H1 (cell line): ENCODE measurements around the gene TMEM79. TPM values are rescaled to one million over a fixed set of nuclear protein-coding genes. Genes with fewer than 3 reads are reported as not detected.

ENCODE experiments used
- CHD7 ChIP-seq: fragments of 300-600 bp; sonication (generic); IDR thresholded peaks from 2 replicates; pipeline ENCODE4 v1.7.1; 2012; ENCODE audit warnings: low read length, moderate library complexity, mild to moderate bottlenecking, inconsistent platforms; ENCODE audit not compliant: insufficient replicate concordance
- EGR1 ChIP-seq: IDR thresholded peaks from 2 replicates; pipeline ENCODE4 v1.6.1; 2011; ENCODE audit warnings: low read depth, low read length, borderline replicate concordance
- JUND ChIP-seq: IDR thresholded peaks from 2 replicates; pipeline ENCODE4 v1.6.1; 2011; ENCODE audit warnings: mild to moderate bottlenecking, improper control_type of control experiment, low read length
- SP1 ChIP-seq: IDR thresholded peaks from 2 replicates; pipeline ENCODE4 v1.6.1; 2011; ENCODE audit warnings: low read depth, low read length
- polyA plus RNA-seq, 7 experiments: library from polyadenylated mRNA; depleted of rRNA in 3 of 7; stranded (reverse) in 5 of 7; unstranded in 2 of 7; fragments of >200 nt in 5 of 7; fragments of 200-250 nt in 2 of 7; gene quantifications; 1 replicate in 5 of 7; 2 replicates in 1 of 7; 4 replicates in 1 of 7; pipeline versions ENCODE4 v1.2.1 to v1.2.3, GENCODE V29; 2011 to 2013; ENCODE audit warnings: missing spikeins in 2 of 7, mixed read lengths in 2 of 7
- total RNA-seq: library from RNA; stranded (reverse); fragmentation: NEBNext Ultra II Directional; extraction: Animal tissue kit (Norgen Biotek cat#: 25700); gene quantifications from 2 replicates; pipeline ENCODE4 v1.2.1, GENCODE V29; 2021

The TMEM79 gene
- total and polyA plus RNA-seq, 2 of the 8 experiments (the other 6 are each of a cell fraction or from before 2014, with no cell fraction given) = 2.1 to 2.3 TPM

GRCh38 chr1:156298852-156299357, 14.8 kb downstream of the TMEM79 start, which contains the start of gene VHLL (continued):
- TF ChIP-seq CHD7 = no peak
- TF ChIP-seq JUND = no peak
- TF ChIP-seq SP1 = no peak
- no peak for TF ChIP-seq EGR1
